NCI-H2227 (cell line): ENCODE measurements around the gene OR51A7.
"Not testable (repeated sequence)": the region's sequence is repeated elsewhere in the genome, so short reads cannot be mapped to it uniquely, and the experiment has no call there.

ENCODE experiments used
- DNase-seq: peaks from one replicate; lab custom pipeline; 2025; ENCODE audit not compliant: unreplicated experiment; lab: John Stamatoyannopoulos, UW

The OR51A7 gene

GRCh38 chr11:4947505-4947904 lies 43.9 kb downstream of the OR51A7 start, which contains the start of gene OR51A4:
TSS of gene OR51A4 (minus strand) at chr11:4947605. CDS start at chr11:4947100, 505 bp downstream.
- no peak for DNase-seq

GRCh38 chr11:4955613-4956012 lies 52.0 kb downstream of the OR51A7 start, which contains the start of gene OR51A2:
TSS of gene OR51A2 (minus strand) at chr11:4955713. CDS start at chr11:4955713, 0 bp downstream.
- DNase-seq = not testable (repeated sequence)

- no peak for DNase-seq
Measured at GRCh38 chr11:4957396-4957795, 53.8 kb downstream of the OR51A7 start.
